LHCN-M2 (cell line): ENCODE results near the gene CAPN9. TPM values are rescaled to one million over a fixed set of nuclear protein-coding genes. Genes with fewer than 3 reads are reported as not detected.
"Not testable (repeated sequence)": the region's sequence is repeated elsewhere in the genome, so short reads cannot be mapped to it uniquely, and the experiment has no call there.

Source experiments
- DNase-seq: peaks from one replicate; pipeline ENCODE4 v3.0.0-alpha.2; 2012; ENCODE audit warnings: low read depth
- total RNA-seq: library from RNA; depleted of rRNA; stranded (reverse); fragments of >200 nt; gene quantifications from 2 replicates; pipeline ENCODE4 v1.2.3, GENCODE V29; 2014

The CAPN9 gene
- total RNA-seq, 1 experiment from 2014 or later: not detected

DNA sequence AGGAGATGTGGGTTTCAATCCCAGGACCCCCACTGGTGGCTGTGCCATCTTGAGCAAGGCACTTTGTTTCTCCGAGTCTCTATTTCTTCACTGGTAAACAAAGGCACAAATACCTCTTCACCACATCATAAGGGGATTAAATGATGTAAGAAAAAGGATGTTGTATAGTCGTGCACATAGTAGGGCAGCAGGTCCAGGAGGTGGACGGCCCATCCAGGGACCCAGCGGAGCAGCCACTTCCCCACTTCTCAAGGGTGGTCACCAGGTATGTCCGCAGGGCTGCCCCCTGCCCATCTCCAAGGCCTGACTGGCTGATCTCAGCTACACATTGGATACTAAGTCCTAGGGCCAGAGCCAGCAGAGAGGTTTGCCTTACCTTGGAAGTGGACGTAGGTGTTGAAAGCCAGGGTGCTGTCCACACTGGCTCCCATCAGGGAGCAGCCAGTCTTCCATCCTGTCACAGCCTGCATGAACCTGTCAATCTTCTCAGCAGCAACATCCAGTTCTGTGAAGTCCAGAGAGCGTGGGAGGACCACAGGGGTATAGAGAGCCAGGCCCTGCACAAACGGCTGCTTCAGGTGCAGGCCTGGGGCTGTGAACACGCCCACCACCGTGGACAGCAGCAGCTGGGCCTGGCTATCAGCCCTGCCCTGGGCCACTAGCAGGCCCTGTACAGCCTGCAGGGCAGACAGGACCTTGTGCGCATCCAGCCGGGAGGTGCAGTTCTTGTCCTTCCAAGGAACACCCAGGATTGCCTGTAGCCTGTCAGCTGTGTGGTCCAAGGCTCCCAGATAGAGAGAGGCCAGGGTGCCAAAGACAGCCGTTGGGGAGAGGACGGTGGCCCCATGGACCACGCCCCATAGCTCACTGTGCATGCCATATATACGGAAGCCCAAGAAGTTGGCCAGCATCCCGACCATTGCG lies 37.3 kb upstream of the CAPN9 start:
- no peak for DNase-seq

DNA sequence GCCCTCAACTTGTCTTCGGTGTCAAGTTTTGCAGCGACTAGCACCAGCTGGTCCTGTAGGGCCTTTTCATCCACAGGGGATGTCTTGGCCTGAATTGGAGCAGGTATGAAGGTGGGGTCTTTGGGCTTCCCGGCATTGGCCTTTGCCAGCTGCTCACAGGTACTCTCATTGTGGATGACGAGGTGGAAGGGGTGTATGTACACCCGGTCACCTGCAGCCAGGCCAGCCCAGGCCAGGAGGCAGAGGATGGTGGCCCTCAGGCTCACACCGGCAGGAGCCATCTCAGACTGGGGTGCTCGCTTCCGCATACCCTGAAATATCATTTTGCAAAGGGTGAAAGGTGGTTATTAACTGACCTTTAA lies 36.7 kb upstream of the CAPN9 start:
- no peak for DNase-seq

DNA sequence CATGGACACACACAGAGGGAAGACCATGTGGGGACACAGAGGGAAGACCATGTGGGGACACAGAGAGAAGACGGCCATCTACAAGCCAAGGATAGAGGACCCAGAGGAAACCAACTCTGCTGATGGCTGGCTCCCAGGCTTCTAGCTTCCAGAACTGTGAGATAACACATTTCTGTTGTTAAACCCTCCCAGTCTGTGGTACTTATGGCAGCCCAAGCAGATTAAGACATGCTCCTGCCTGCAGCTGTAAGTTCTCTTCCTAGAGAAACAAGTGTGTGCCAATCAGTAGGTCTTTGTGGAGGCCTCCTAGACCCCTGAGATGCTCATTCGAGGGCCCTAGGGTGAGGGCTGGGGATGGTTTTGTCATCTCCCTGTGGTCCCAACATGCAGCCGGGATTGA lies 35.9 kb upstream of the CAPN9 start:
- no peak for DNase-seq

DNA sequence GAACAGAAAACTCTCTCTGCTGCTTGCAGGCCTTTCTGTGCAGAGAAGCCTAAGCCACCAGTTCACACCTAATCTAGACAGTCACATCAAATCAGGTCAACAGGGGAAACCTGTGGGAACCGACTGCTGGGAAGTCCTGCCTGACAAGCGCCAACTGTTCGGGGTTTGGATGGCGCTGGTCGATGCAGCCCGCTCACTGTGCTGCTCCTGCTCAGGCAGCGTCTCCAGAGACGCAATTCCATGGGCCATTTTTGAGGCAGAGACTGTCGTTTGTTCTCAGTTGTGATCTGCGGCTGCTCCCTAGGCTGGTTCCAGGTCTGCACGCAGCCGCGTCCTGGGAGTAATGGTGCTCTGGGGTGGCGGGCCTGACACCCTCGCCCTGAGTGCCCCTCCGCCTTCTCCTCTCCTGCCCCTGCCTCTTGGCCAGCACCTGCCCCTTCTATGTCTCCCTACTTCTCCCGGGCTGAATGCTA lies 34.7 kb upstream of the CAPN9 start:
- DNase-seq: no peak

DNA sequence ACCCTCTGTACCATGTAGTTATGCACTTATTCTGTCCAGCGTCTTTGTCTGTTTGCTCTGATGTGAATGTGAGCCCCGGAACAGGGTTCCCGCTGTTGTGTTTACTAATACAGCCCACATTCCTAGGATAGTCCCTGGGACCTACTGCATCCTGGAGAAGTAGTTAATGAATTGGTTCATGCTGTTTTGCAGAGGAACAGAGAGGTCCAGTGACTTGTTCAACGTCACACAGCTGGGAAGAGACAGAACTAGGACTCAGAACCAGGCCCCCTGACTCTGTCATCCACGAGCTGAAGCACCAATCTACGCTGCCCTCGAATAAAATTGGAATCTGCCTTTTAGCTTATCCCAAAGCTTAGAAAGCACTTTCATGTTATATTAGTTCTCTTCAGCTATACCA lies 34.0 kb upstream of the CAPN9 start:
- DNase-seq: no peak

DNA sequence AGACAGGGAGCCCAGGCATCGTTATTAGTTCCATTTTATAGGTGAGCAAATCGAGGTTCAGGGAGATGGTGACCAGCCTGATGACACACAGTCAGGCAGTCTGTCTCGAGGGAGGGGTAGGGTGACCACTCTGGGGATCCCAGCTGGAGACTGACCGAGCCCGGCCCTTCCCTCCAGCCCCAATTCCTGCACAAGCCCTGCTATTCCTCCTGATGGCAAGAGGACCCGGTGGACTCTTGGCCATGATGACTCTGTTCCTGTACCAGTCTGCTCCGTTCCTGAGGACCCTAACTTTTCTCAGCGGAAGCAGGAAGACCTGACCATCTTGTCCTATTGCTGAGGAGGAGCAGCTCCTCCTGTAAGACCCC lies 33.7 kb upstream of the CAPN9 start:
- no peak for DNase-seq

DNA sequence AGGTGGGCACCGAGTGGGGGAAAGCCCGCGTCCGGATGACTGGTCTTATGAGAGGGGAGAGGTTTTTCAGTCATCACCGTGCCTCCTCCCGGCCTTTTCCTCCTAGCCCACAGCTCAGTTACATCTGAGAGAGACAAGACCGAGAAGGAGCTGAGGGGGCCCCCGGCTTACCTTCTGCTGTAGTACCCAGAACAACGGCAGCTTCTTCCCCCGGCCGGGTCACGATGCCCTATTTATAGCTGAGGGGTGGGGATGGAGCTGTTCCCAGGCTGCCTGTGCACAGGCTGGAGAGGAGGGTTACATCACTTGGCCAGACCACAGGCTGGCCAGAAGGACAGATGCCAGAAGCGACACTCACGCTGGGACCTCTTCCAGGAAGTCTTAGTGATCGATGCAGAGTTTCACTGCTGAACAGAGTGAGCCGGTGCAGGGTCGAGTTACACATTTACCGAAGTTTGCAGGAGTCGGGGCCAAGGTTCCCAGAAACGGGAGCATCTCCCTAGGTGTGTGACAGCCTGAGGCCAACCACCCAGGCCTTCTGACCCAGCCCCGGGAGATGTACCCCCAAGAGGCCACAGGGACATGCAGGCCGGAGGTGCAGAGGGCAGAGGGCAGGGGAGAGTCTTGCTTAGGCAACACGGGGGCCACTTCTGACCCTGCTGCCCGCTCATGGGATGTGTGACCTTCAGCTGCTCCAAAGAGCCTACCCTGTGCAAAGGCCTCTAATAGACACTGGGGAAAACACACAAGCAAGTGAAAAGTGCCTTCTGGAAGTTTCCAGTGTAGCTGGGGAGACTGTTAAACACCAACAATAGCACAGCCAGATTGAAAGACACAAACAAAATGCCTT lies 33.0 kb upstream of the CAPN9 start, which contains the start of gene AGT:
AGT (minus strand) TSS at position 208 of the 850 bp plus-strand sequence. CDS start 3,299 bp downstream, outside the sequence.
- DNase-seq: peak; percentile 67

DNA sequence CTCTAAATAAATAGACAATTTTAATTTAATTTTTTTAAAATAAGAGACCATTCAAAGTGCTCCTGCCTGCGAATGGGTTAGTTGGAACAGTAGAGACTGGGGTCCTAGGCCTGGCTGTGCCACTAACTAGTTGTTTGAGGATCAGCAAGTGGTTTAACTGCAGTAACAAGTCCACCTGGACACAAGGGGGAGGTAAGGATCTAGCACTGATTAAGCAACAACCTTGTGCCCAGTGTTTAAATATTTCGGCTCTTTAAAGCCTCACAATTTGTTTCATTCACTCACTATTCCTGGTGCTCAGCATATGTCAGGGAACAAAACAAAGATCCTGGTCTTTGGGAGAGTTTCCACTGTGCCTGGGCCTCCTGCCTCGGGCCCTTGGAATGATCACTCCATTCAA lies 31.7 kb upstream of the CAPN9 start:
- DNase-seq: no peak

DNA sequence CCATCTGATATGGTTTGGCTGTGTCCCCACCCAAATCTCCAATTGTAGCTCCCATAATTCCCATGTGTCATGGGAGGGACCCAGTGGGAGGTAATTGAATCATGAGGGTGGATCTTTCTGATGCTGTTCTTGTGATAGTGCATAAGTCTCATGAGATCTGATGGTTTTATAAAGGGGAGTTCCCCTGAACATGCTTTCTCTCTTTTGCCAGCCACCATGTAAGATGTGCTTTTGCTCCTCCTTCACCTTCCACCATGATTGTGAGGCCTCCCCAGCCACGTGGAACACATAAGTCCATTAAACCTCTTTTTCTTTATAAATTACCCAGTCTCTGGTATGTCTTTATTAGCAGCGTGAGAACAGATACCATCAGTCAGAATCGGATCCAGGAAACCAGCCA lies 30.7 kb upstream of the CAPN9 start:
- not testable (repeated sequence) for DNase-seq

DNA sequence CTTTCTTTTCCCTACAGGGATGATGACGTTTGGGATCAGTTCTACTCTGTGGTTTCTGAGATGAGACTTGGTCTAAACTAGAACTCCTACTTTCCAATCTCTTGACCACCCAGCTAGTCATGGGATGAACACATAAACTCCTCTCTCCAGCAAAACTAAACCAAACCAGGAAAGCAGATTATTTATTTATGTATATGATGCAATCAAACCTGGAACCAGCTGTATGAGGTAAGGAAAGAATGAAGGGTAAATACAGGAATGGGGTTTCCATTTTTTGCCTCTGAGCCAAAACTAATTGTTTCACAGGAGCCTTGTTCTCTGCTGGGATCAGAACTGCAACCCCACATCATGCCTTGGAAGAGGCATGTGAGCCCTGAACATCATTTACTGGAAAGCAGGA lies 29.9 kb upstream of the CAPN9 start:
- DNase-seq: no peak

DNA sequence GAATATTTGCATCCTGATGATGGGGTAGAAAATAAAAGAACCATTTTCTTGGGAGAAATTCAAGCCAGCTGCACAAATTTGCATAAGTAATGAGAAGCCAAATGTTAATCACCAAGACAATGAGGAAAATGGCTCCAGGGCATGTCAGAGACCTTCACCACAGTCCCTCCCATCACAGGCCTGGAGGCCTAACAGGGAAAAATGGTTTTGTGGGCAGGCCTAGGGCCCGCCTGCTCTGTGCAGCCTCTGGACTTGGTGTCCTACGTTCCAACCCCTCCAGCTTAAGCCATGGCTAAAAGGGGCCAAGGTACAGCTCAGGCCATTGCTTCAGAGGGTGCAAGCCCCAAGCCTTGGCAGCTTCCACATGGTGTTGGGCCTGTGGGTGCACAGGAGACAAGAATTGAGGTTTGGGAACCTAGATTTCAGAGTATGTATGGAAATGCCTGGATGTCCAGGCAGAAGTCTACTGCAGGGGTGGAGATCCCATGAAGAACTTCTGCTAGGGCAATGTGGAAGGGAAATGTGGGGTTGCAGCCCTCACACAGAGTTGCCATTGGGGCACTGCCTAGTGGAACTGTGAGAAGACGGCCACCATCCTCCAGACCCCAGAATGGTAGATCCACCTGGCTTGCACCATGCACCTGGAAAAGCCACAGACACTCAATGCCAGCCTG lies 25.2 kb upstream of the CAPN9 start:
- DNase-seq: not testable (repeated sequence)

DNA sequence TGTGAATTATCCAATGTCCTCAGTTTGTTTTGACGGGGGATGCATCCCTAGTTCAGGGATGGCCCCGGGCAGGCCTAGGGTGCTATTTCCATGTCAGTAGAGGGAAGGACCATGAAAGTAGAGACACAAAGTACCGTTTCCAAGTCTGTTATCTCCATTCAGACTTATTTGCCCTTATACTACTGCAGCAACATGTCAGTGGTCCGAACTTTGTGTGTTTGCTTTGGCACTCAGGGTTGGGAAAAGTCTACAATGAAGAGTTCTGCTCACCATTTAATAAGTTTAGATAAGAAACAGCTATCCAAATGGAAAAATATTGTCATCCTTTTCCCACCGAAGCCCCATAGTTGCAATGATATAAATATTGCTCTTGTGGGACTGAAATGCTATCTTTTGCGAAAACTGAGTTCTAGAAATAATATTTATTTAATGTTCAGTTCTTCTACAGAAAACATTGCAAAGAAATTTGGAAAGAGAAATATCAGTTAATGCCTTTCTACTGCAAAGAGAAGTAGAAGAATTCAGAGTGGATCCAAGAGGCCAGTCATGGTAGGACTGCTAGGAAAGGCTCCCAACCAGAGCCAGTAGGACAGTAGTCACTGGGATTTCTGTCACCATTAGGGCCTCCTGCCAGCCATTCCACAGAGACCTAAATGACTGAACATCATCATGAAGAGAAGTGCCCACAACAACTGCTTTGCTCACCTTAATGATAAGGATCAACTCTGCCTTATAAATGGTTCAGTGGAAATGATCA lies 21.8 kb upstream of the CAPN9 start:
- DNase-seq: no peak

DNA sequence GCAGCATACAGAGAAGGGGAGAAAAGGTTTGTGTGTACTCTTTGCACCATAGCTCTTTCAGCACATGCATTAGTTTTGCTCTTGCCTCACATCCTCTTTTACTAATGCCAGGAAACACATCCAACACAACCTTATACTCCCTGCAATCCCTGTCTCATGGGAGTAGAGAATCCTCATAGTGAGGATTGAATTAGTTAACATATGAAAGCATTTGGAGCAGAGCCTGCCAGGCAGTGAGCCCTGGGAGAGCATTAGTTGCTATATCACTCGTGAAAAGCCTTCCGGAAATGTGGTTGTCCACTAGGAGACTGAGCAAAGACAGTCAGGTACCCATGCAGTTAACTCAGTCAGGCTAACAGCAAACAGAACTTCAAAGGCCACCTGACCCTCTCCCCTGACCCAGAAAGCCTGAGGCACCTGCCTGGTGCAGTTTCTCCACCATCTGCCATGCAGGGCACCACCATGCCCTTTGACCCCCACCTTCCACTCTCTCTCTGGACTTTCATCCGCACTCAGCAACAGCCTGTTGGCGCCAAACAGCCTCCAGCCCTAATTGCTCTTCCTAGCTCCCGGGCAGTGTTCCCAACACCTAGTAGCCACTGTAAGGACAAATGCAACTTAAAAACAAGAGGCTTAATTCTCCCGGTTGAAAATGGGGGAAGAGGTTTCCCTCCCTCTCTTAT lies 18.3 kb upstream of the CAPN9 start:
- no peak for DNase-seq

DNA sequence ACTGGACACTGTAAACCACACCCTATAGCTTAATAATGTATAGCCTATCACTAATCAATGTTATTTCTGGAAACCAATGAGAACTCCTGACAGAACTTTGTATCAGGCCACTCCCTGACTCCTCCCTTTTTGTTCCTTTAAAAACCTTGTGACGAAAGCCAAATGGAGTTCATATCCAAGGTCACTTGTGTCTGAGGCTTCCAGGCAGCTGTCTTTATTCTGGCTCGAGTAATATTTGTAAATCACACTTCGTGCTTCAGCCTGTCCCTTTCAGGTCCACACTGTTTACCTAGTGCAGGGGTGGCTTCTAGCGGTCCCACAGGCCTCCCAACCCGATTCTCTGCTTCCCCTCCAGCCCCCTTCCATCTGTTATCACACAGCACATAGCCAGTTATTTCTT lies 16.2 kb upstream of the CAPN9 start:
- no peak for DNase-seq

DNA sequence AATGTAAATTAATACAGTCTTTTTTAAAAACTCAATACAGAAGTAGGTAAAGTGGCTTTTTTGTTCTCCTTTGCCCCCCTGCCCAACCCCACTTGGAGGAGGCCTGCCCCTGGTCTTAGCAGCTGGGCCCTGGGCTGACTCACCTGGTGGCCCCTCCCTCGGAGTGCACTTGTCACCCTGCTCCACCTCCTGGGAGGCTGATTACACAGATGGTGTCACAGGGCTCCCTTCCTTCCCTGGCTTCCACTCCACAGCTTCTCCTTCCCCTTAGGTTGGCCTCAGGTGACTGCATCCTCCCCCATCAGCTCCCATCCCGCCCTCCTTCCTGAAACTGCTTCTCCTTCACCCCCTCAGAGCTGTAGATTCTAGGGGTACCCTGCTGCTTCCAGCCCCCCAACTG lies 11.7 kb upstream of the CAPN9 start:
- DNase-seq: no peak

DNA sequence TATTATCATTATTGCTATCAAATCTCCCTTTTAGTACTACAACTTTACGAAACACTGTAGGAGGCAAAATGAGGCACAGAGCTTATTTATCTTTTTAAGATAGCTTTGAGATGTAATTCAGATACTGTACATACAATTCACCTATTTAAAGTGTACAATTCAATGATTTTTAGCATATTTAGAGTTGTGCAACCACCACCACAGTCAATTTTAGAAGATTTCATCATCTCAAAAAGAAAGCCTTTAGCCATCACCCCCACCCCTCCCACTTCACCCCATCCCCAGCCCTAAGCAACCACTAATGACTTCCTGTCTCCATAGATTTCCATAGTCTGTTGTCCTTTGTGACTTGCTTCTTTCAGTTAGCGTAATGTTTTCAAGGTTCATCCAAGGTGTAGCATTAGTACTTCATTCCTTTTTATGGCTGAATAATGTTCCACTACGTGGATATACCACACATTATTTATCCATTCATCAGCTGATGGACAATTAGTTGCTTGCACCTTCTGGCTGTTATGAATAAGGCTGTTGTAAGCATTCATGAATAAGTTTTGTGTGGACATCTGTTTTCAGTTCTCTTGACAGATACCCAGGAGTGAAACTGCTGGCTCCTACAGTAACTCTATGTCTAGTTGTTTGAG lies 9.4 kb upstream of the CAPN9 start:
- no peak for DNase-seq

DNA sequence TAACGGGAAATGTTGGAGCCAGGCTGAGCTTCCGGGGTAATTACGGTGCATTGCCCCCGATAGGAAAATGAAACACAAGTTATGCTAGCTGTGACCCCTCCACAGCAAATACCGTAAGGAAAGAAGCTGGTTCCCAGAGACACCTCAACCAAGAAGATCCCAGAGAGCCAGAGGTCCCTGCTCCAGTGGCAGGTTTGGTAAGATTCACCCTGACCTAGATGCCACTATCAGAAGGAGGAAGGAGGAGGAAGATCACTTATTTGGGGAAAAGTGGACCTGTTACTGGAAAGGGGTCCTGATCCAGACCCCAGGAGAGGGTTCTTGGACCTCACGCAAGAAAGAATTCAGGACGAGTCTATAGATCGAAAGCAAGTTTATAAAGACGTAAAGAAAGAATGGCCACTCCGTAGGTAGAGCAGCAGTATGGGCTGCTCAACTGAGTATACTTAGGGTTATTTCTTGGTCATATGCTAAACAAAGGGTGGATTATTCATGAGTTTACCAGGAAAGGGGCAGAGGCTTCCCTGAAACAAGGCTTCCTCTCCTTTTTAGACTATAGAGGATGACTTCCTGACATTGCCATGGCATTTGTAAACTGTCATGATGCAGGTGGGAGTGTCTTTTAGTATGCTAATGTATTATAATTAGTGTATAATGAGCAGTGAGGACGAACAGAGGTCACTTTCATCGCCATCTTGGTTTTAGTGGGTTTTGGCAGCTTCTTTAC lies 7.5 kb upstream of the CAPN9 start:
- DNase-seq: no peak

DNA sequence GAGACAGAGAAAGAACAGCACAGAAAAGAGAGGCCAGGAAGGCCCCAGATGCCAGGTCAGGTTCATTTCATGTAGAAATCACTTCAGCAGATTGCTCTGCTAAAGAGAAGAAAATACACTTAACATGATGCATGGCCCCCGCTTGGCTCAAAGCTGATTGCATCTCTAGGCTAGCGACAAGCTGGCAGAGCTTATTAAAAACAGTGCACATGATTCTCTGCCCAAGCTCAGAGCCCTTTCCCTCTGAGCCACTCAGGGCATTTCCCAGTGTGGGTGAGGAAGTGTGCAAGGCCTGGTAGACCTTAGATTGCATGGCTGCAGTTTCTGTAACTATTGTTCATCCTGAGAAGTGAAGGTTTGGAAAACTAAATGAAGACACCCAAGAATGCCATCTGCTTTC lies 3.3 kb upstream of the CAPN9 start:
- no peak for DNase-seq

DNA sequence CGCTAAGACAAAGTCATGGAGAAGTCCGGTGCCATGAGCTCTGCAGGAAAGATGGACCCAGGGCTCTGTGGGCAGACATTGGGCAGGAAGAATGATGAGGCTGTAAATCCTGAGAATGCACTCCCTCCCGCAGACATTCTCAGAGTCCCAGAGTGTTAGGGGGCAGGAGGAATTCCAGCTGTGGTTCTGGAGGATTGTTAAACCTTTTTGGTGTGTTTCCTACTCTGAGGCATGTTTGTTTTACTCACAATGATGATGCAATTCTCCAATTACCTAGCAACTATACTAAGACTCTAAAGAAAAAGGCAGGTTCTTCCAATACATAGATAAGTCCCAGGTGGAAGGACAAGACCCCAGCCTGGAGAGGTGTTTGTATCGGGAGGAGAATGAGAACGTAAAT lies 2.8 kb upstream of the CAPN9 start:
- DNase-seq: peak; percentile 9
